GM12892 (cell line): ENCODE measurements around the gene ADAM23.
A peak's percentile ranks its signal among the peaks of the same experiment; 100 is the strongest.

Experiments used
- DNase-seq: peaks from one replicate; pipeline ENCODE4 v3.0.0; 2011; ENCODE audit not compliant: insufficient read length
- FAIRE-seq: peaks from 2 replicates; lab custom pipeline; 2011; peaks lifted over from hg19 to GRCh38; lab: Jason Lieb, UNC
- POLR2A ChIP-seq: IDR thresholded peaks from 2 replicates; pipeline ENCODE4 v1.6.1; 2011; ENCODE audit warnings: low read depth, low read length, control low read depth
- POLR2AphosphoS5 ChIP-seq: IDR thresholded peaks from 2 replicates; pipeline ENCODE4 v1.6.1; 2011; ENCODE audit warnings: low read depth, low read length, control low read depth
- TAF1 ChIP-seq: IDR thresholded peaks from 2 replicates; pipeline ENCODE4 v1.6.1; 2011; ENCODE audit warnings: low read depth, mild to moderate bottlenecking, control low read depth, low read length, borderline replicate concordance

The ADAM23 gene

GRCh38 chr2:206452242-206452641, 8.9 kb downstream of the ADAM23 start:
- DNase-seq (no peak), FAIRE-seq (peak; percentile 95)

GRCh38 chr2:206452750-206453149, 9.4 kb downstream of the ADAM23 start:
- peak; percentile 70 for FAIRE-seq
- no peak for DNase-seq
- TF ChIP-seq POLR2AphosphoS5 = no peak
- TF ChIP-seq TAF1 = no peak
- TF ChIP-seq POLR2A = no peak

More at GRCh38 chr2:206452242-206452641, 8.9 kb downstream of the ADAM23 start:
- no peak for TF ChIP-seq POLR2AphosphoS5

- no peak for DNase-seq
- peak; percentile 83 for FAIRE-seq
- TF ChIP-seq TAF1 (no peak), POLR2AphosphoS5 (no peak), POLR2A (no peak)
Measured at GRCh38 chr2:206456078-206456754, 12.9 kb downstream of the ADAM23 start.

GRCh38 chr2:206457188-206457634, 13.9 kb downstream of the ADAM23 start:
- DNase-seq (no peak), FAIRE-seq (peak; percentile 95)
- TF ChIP-seq POLR2AphosphoS5 (no peak), POLR2A (no peak), TAF1 (no peak)

- TF ChIP-seq POLR2A = no peak
- no peak for TF ChIP-seq POLR2AphosphoS5
- TF ChIP-seq TAF1 = no peak
- no peak for DNase-seq
- peak; percentile 68 for FAIRE-seq
Measured at GRCh38 chr2:206462240-206462854, 19.0 kb downstream of the ADAM23 start.

- no peak for TF ChIP-seq TAF1
- no peak for TF ChIP-seq POLR2AphosphoS5
- no peak for TF ChIP-seq POLR2A
- FAIRE-seq = no peak
- DNase-seq = no peak
Measured at GRCh38 chr2:206463685-206464084, 20.4 kb downstream of the ADAM23 start.

- TF ChIP-seq POLR2AphosphoS5 (no peak), TAF1 (no peak), POLR2A (no peak)
- FAIRE-seq (peak; percentile 58), DNase-seq (no peak)
Measured at GRCh38 chr2:206464597-206464996, 21.3 kb downstream of the ADAM23 start.

GRCh38 chr2:206471524-206472062, 28.3 kb downstream of the ADAM23 start:
- no peak for TF ChIP-seq POLR2A
- TF ChIP-seq TAF1 = no peak
- no peak for TF ChIP-seq POLR2AphosphoS5
- FAIRE-seq = peak; percentile 46
- no peak for DNase-seq

- TF ChIP-seq TAF1 (no peak), POLR2A (no peak), POLR2AphosphoS5 (no peak)
- no peak for DNase-seq
- no peak for FAIRE-seq
Measured at GRCh38 chr2:206472094-206472493, 28.8 kb downstream of the ADAM23 start.

- FAIRE-seq (no peak), DNase-seq (no peak)
- TF ChIP-seq TAF1 (no peak), POLR2AphosphoS5 (no peak), POLR2A (no peak)
Measured at GRCh38 chr2:206474099-206474498, 30.8 kb downstream of the ADAM23 start.

GRCh38 chr2:206477296-206477695, 34.0 kb downstream of the ADAM23 start:
- peak; percentile 44 for FAIRE-seq
- no peak for DNase-seq
- TF ChIP-seq POLR2A = no peak

- no peak for DNase-seq
- no peak for FAIRE-seq
- no peak for TF ChIP-seq POLR2AphosphoS5
- no peak for TF ChIP-seq TAF1
- no peak for TF ChIP-seq POLR2A
Measured at GRCh38 chr2:206478340-206478739, 35.0 kb downstream of the ADAM23 start.

- FAIRE-seq (no peak), DNase-seq (no peak)
- TF ChIP-seq POLR2AphosphoS5 = no peak
- no peak for TF ChIP-seq TAF1
- TF ChIP-seq POLR2A = no peak
Measured at GRCh38 chr2:206480161-206480560, 36.8 kb downstream of the ADAM23 start.
